Ascending aorta (tissue), 2 donors: ENCODE data around the gene TRIM46. TPM values are rescaled to one million over a fixed set of nuclear protein-coding genes. Genes with fewer than 3 reads are reported as not detected.

Source experiments
- DNase-seq, 2 donors: peaks; one replicate each; pipeline ENCODE4 v3.0.0-alpha.2; 2019; ENCODE audit warnings: low spot score in 2 of 2
- H3K27ac ChIP-seq, 2 donors: fragments of 200-600 bp; sonication (generic); one replicate each; pipeline ENCODE4 v1.5.1; 2016 to 2017; ENCODE audit warnings: mild to moderate bottlenecking in 1 of 2
- H3K27me3 ChIP-seq: fragments of 200-600 bp; sonication (generic); one replicate; pipeline ENCODE4 v1.5.1; 2017
- H3K36me3 ChIP-seq, 2 donors: fragments of 200-600 bp; sonication (generic); one replicate each; pipeline ENCODE4 v1.5.1; 2016
- H3K4me1 ChIP-seq, 2 donors: fragments of 200-600 bp; sonication (generic); one replicate each; pipeline ENCODE4 v1.5.1; 2016 to 2017; ENCODE audit warnings: mild to moderate bottlenecking in 1 of 2
- H3K4me3 ChIP-seq, 2 donors: fragments of 200-600 bp; sonication (generic); one replicate each; pipeline ENCODE4 v1.5.1; 2016 to 2017; ENCODE audit warnings: mild to moderate bottlenecking in 1 of 2
- H3K9me3 ChIP-seq, 2 donors: fragments of 200-600 bp; sonication (generic); one replicate each; pipeline ENCODE4 v1.5.1; 2016
- intact Hi-C: fragments of 100-400 bp; cut with DNase I; formaldehyde crosslinking; loops from one replicate; pipeline ENCODE4 v1.15.1; 2023
- total RNA-seq: library from RNA; depleted of rRNA; stranded (reverse); fragments of >200 nt; gene quantifications from one replicate; pipeline ENCODE4 v1.1.0, GENCODE V29; 2016
- TF ChIP-seq, protein P1 (sequence below), 3 experiments: fragments of 200-600 bp in 2 of 3; fragments of 450-650 bp in 1 of 3; sonication (generic) in 2 of 3; IDR thresholded peaks; one replicate each; pipeline ENCODE4 v1.5.1; 2016 to 2019; ENCODE audit warnings: antibody characterized with exemption in 3 of 3, mild to moderate bottlenecking in 1 of 3, moderate library complexity in 1 of 3

The TRIM46 gene
- total RNA-seq, 1 donor from 2014 or later = not detected

DNA sequence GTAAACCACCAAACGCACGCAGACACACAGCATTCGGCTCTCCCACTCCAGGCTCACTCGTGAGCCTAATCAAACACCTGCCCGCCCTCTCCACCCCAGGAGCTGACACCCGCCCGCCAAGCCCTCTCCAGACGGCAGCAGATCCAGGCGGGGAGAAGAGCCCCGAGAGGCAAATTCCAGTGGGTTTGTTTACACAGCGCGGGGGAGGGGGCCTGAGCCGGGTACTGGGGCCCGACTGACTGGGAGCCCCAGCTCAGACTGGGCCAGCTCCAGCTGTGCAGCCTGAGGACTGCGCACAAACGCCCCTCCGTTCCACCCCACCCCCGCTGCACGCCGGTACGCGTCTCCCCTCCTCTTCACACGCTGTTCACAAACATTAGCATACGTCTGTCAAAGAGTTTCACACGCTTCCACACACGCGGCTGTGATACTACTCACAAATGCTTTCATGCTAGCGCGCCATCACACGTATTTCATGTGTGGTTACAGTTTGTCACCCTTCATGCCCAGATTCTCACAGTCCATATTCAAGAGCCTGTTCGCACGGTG is 47.0 kb upstream of the TRIM46 start:
- Histone ChIP-seq H3K36me3 (peaks cover 0 to 2% of the 10 kb centered on the region in 2 donors), H3K9me3 (no peaks in the 10 kb centered on the region), H3K27me3 (peaks cover 9% of the 10 kb centered on the region), H3K27ac (peak overlapping the region in 1 of 2 donors; percentile 25), H3K4me1 (peaks cover 20 to 30% of the 10 kb centered on the region in 2 donors), H3K4me3 (peak overlapping the region; percentile 63 to 70)
- intact Hi-C loops = loop anchor here (1.0 to 5.0 kb wide), 3 partner anchors 9 to 46 kb away; partner anchors contain the start of genes KRTCAP2, SLC50A1 and TRIM46
- no peak for DNase-seq
- TF ChIP-seq, protein P1, sequence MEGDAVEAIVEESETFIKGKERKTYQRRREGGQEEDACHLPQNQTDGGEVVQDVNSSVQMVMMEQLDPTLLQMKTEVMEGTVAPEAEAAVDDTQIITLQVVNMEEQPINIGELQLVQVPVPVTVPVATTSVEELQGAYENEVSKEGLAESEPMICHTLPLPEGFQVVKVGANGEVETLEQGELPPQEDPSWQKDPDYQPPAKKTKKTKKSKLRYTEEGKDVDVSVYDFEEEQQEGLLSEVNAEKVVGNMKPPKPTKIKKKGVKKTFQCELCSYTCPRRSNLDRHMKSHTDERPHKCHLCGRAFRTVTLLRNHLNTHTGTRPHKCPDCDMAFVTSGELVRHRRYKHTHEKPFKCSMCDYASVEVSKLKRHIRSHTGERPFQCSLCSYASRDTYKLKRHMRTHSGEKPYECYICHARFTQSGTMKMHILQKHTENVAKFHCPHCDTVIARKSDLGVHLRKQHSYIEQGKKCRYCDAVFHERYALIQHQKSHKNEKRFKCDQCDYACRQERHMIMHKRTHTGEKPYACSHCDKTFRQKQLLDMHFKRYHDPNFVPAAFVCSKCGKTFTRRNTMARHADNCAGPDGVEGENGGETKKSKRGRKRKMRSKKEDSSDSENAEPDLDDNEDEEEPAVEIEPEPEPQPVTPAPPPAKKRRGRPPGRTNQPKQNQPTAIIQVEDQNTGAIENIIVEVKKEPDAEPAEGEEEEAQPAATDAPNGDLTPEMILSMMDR (IDR thresholded peaks at IDR 0.05) = no peak

DNA sequence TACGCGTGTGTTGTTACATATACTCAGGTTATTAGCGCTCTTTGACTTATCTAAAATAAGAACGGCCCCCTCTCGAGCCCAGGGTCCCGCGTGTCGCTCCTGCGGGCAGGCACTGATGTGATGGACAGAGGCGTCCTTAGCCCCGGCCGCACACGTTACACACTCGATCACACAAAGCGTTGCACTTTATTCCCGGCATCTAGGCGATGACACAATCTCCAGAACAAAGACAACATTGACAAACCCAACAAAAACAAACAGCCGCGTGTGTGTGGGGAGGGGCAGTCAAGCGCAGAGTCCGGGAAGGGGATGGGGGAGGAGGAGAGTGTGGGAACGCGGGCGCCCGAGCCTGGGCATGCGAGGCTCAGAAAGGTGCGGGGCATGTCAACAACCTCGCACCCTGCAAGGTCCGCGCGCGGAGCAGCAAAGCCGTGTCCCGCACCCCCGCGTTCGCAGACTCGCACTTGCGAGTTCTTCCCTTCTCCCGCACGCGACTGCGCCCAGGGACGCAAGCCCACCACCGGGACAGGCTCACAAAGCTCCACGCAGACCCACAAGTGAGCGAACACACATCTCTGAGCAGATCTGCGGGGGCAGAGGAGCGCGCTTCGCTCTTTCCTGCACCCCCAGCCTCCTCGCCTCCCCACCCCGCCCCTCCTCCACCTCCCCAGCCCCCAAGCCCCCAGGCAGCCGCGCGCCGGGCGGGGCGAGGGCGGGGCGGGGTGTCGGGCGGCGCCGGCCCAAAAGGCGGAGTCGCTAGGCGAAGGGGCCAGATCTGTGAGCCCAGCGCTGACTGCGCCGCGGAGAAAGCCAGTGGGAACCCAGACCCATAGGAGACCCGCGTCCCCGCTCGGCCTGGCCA is 46.3 kb upstream of the TRIM46 start, which contains the start of gene EFNA1:
EFNA1 (plus strand) TSS at position 772 of the 862 bp plus-strand sequence. CDS start 102 bp downstream, outside the sequence.
- intact Hi-C loops = loop anchor here (1.0 to 5.0 kb wide), 3 partner anchors 8 to 45 kb away; partner anchors contain the start of genes KRTCAP2, SLC50A1 and TRIM46
- no peaks in the 10 kb centered on the region for H3K9me3 ChIP-seq
- H3K4me1 ChIP-seq = peaks cover 20 to 30% of the 10 kb centered on the region in 2 donors
- H3K27ac ChIP-seq = no peak within 1 kb of the TSS
- TF ChIP-seq, protein P1 (IDR thresholded peaks at IDR 0.05) = no peak
- peaks cover 0 to 4% of the 10 kb centered on the region in 2 donors for H3K36me3 ChIP-seq
- peaks cover 9% of the 10 kb centered on the region for H3K27me3 ChIP-seq
- peak in 1 of 2 donors; percentile 78 for DNase-seq
- H3K4me3 ChIP-seq = peak within 1 kb of the TSS; percentile 63 to 70

DNA sequence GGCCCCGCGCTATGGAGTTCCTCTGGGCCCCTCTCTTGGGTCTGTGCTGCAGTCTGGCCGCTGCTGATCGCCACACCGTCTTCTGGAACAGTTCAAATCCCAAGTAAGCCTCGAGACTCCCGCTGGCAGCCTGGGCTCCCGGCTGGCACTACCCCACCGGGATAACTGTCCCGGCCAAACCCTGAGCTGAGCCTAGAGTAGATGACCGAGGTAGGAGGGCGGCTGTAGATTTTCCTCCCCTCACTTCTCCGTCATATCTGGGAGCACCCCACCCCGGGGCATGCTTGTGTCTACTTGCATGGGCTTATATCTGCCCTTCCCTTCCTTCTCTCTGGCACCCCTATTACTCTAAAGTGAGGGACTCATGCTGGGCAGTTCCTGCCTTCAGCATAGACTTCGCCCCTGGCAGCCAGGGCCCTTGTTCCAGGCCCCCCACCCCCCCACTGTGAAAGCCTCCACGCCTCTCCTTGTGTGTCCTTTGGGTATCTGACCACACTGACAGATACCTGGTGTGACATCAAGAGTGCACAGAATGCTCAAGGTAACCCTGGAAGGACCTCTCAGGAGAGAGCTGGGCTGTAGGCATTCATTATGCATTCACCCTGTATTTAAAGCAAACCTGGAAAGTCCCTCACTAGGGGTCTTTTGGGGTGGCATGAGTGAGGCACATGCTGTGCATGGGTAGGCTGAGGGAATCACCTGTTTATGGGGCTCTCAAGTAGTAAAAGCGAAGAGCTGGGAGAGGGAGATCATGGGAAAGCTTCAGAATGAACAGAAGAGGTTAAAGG is 45.5 kb upstream of the TRIM46 start:
- Histone ChIP-seq H3K36me3 (peaks cover 0 to 4% of the 10 kb centered on the region in 2 donors), H3K4me1 (peaks cover 20 to 30% of the 10 kb centered on the region in 2 donors), H3K27ac (no peak overlapping the region), H3K4me3 (peak overlapping the region; percentile 63 to 70), H3K27me3 (peaks cover 9% of the 10 kb centered on the region), H3K9me3 (no peaks in the 10 kb centered on the region)
- intact Hi-C loops = loop anchor here (1.0 to 5.0 kb wide), 3 partner anchors 7 to 44 kb away; partner anchors contain the start of genes KRTCAP2, SLC50A1 and TRIM46
- DNase-seq = no peak
- TF ChIP-seq, protein P1 (IDR thresholded peaks at IDR 0.05) = no peak

DNA sequence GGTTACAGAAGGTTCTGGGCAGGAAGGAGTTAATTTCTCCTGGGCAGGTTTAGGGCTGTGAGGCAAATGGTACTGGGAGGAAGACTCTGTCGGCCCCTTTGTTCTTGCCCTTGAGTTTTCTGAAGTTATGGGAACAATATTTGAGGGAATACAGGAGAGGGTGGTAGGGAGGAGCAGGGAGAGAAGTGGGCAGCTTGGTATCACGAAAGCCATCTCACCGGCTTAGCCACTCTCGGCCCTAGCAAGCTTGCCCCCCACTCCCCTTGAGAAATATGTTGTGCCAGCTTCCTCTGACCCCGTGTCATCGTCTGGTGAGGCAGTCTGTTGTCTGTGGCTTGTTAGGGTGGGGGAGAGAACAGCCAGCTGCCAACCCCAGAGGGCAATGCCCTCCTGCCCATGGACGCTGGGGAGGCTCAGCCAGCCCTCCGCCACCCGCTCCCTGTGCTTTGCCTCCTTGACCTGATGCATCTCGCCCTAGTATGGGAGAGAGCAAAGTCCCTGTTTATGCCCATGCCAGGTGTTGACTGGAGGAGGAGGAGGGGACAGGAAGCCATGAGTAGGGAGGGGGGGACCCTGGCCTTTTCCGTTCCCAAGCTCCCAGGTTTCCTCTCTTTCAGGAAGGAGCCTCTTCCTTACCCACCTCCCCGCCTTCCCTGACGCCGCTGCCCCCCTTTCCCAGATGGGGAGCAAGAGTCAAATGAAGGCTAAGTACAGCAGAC is 44.7 kb upstream of the TRIM46 start:
- peaks cover 9% of the 10 kb centered on the region for H3K27me3 ChIP-seq
- no peak overlapping the region for H3K27ac ChIP-seq
- intact Hi-C loops = loop anchor here (5.0 kb wide), 1 partner anchor 43 kb away; the partner anchor contains the start of genes KRTCAP2 and TRIM46
- DNase-seq = no peak
- H3K9me3 ChIP-seq = no peaks in the 10 kb centered on the region
- TF ChIP-seq, protein P1 (IDR thresholded peaks at IDR 0.05) = no peak
- H3K4me3 ChIP-seq = peak overlapping the region; percentile 63 to 70
- peaks cover 0 to 4% of the 10 kb centered on the region in 2 donors for H3K36me3 ChIP-seq
- H3K4me1 ChIP-seq = peaks cover 20 to 30% of the 10 kb centered on the region in 2 donors
